H1 (cell line): ENCODE data around the gene PAX3. TPM values are rescaled to one million over a fixed set of nuclear protein-coding genes. Genes with fewer than 3 reads are reported as not detected.

ENCODE experiments used
- BRCA1 ChIP-seq: IDR thresholded peaks from 2 replicates; pipeline ENCODE4 v1.6.1; 2012; ENCODE audit warnings: low read depth, low read length, improper control_type of control experiment
- CEBPB ChIP-seq: IDR thresholded peaks from 2 replicates; pipeline ENCODE4 v1.6.1; 2012; ENCODE audit warnings: low read depth, low read length
- CHD1 ChIP-seq: IDR thresholded peaks from 2 replicates; pipeline ENCODE4 v1.6.1; 2012; ENCODE audit warnings: low read depth, low read length, improper control_type of control experiment
- JUN ChIP-seq: IDR thresholded peaks from 2 replicates; pipeline ENCODE4 v1.6.1; 2011; ENCODE audit warnings: low read depth, mild to moderate bottlenecking, improper control_type of control experiment, low read length
- KDM4A ChIP-seq: IDR thresholded peaks from one replicate; pipeline ENCODE4 v1.7.1; 2012; ENCODE audit warnings: low read depth, mild to moderate bottlenecking, moderate library complexity, low read length, inconsistent platforms; ENCODE audit not compliant: severe bottlenecking
- NRF1 ChIP-seq: IDR thresholded peaks from 2 replicates; pipeline ENCODE4 v1.6.1; 2011; ENCODE audit warnings: mild to moderate bottlenecking, low read depth, low read length, improper control_type of control experiment
- POLR2A ChIP-seq, 2 experiments: IDR thresholded peaks; 1 replicate in 1 of 2; 2 replicates in 1 of 2; pipeline ENCODE4 v1.6.1; 2011; ENCODE audit warnings: low read depth in 2 of 2, low read length in 2 of 2, mild to moderate bottlenecking in 2 of 2; ENCODE audit errors: control extremely low read depth in 1 of 2
- RNF2 ChIP-seq: fragments of 200-900, 300-1000 bp; sonication (generic); IDR thresholded peaks from 2 replicates; pipeline ENCODE4 v1.7.1; 2016; ENCODE audit warnings: borderline replicate concordance, low read depth, mild to moderate bottlenecking, antibody characterized with exemption, low read length; ENCODE audit not compliant: poor library complexity, severe bottlenecking; ENCODE audit errors: missing control alignments
- SP1 ChIP-seq: IDR thresholded peaks from 2 replicates; pipeline ENCODE4 v1.6.1; 2011; ENCODE audit warnings: low read depth, low read length
- SP4 ChIP-seq: IDR thresholded peaks from 2 replicates; pipeline ENCODE4 v1.6.1; 2012; ENCODE audit warnings: low read length, inconsistent platforms
- ZNF274 ChIP-seq: IDR thresholded peaks from 2 replicates; pipeline ENCODE4 v1.7.0; 2012; ENCODE audit warnings: low read length, borderline replicate concordance; ENCODE audit errors: extremely low read depth
- polyA plus RNA-seq, 7 experiments: library from polyadenylated mRNA; depleted of rRNA in 3 of 7; stranded (reverse) in 5 of 7; unstranded in 2 of 7; fragments of >200 nt in 5 of 7; fragments of 200-250 nt in 2 of 7; gene quantifications; 1 replicate in 5 of 7; 2 replicates in 1 of 7; 4 replicates in 1 of 7; pipeline versions ENCODE4 v1.2.1 to v1.2.3, GENCODE V29; 2011 to 2013; ENCODE audit warnings: missing spikeins in 2 of 7, mixed read lengths in 2 of 7
- total RNA-seq: library from RNA; stranded (reverse); fragmentation: NEBNext Ultra II Directional; extraction: Animal tissue kit (Norgen Biotek cat#: 25700); gene quantifications from 2 replicates; pipeline ENCODE4 v1.2.1, GENCODE V29; 2021
- TF ChIP-seq, protein P1 (sequence below): fragments of 300-600 bp; sonication (generic); IDR thresholded peaks from 2 replicates; pipeline ENCODE4 v1.7.1; 2012; ENCODE audit warnings: low read length, moderate library complexity, mild to moderate bottlenecking, inconsistent platforms; ENCODE audit not compliant: insufficient replicate concordance
- TF ChIP-seq, protein P2 (sequence below): IDR thresholded peaks from 2 replicates; pipeline ENCODE4 v1.6.1; 2012; ENCODE audit warnings: inconsistent platforms

The PAX3 gene
- total and polyA plus RNA-seq, 2 of the 8 experiments (the other 6 are each of a cell fraction or from before 2014, with no cell fraction given): 0.33 TPM; not detected in 1

GRCh38 chr2:222284466-222284865 lies 14.3 kb downstream of the PAX3 start (continued):
- TF ChIP-seq, protein P1, sequence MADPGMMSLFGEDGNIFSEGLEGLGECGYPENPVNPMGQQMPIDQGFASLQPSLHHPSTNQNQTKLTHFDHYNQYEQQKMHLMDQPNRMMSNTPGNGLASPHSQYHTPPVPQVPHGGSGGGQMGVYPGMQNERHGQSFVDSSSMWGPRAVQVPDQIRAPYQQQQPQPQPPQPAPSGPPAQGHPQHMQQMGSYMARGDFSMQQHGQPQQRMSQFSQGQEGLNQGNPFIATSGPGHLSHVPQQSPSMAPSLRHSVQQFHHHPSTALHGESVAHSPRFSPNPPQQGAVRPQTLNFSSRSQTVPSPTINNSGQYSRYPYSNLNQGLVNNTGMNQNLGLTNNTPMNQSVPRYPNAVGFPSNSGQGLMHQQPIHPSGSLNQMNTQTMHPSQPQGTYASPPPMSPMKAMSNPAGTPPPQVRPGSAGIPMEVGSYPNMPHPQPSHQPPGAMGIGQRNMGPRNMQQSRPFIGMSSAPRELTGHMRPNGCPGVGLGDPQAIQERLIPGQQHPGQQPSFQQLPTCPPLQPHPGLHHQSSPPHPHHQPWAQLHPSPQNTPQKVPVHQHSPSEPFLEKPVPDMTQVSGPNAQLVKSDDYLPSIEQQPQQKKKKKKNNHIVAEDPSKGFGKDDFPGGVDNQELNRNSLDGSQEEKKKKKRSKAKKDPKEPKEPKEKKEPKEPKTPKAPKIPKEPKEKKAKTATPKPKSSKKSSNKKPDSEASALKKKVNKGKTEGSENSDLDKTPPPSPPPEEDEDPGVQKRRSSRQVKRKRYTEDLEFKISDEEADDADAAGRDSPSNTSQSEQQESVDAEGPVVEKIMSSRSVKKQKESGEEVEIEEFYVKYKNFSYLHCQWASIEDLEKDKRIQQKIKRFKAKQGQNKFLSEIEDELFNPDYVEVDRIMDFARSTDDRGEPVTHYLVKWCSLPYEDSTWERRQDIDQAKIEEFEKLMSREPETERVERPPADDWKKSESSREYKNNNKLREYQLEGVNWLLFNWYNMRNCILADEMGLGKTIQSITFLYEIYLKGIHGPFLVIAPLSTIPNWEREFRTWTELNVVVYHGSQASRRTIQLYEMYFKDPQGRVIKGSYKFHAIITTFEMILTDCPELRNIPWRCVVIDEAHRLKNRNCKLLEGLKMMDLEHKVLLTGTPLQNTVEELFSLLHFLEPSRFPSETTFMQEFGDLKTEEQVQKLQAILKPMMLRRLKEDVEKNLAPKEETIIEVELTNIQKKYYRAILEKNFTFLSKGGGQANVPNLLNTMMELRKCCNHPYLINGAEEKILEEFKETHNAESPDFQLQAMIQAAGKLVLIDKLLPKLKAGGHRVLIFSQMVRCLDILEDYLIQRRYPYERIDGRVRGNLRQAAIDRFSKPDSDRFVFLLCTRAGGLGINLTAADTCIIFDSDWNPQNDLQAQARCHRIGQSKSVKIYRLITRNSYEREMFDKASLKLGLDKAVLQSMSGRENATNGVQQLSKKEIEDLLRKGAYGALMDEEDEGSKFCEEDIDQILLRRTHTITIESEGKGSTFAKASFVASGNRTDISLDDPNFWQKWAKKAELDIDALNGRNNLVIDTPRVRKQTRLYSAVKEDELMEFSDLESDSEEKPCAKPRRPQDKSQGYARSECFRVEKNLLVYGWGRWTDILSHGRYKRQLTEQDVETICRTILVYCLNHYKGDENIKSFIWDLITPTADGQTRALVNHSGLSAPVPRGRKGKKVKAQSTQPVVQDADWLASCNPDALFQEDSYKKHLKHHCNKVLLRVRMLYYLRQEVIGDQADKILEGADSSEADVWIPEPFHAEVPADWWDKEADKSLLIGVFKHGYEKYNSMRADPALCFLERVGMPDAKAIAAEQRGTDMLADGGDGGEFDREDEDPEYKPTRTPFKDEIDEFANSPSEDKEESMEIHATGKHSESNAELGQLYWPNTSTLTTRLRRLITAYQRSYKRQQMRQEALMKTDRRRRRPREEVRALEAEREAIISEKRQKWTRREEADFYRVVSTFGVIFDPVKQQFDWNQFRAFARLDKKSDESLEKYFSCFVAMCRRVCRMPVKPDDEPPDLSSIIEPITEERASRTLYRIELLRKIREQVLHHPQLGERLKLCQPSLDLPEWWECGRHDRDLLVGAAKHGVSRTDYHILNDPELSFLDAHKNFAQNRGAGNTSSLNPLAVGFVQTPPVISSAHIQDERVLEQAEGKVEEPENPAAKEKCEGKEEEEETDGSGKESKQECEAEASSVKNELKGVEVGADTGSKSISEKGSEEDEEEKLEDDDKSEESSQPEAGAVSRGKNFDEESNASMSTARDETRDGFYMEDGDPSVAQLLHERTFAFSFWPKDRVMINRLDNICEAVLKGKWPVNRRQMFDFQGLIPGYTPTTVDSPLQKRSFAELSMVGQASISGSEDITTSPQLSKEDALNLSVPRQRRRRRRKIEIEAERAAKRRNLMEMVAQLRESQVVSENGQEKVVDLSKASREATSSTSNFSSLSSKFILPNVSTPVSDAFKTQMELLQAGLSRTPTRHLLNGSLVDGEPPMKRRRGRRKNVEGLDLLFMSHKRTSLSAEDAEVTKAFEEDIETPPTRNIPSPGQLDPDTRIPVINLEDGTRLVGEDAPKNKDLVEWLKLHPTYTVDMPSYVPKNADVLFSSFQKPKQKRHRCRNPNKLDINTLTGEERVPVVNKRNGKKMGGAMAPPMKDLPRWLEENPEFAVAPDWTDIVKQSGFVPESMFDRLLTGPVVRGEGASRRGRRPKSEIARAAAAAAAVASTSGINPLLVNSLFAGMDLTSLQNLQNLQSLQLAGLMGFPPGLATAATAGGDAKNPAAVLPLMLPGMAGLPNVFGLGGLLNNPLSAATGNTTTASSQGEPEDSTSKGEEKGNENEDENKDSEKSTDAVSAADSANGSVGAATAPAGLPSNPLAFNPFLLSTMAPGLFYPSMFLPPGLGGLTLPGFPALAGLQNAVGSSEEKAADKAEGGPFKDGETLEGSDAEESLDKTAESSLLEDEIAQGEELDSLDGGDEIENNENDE: no peak
- TF ChIP-seq ZNF274 (no peak), JUN (no peak), CEBPB (no peak), BRCA1 (no peak), KDM4A (no peak), NRF1 (no peak), POLR2A (IDR thresholded peaks at IDR 0.05; ENCODE audit: control extremely low read depth in 1 of 2, low read depth in 2 of 2, low read length in 2 of 2) (no peak), RNF2 (no peak), CHD1 (no peak), SP4 (no peak), SP1 (no peak)
- TF ChIP-seq, protein P2, sequence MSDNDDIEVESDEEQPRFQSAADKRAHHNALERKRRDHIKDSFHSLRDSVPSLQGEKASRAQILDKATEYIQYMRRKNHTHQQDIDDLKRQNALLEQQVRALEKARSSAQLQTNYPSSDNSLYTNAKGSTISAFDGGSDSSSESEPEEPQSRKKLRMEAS: no peak
